Upper lobe of left lung (tissue), 4 donors: Measurements from ENCODE around the gene NEURL3.

Experiments used
- EP300 ChIP-seq, 4 donors: sonication (generic); formaldehyde crosslinking; IDR thresholded peaks; one replicate each; pipeline ENCODE4 v1.5.1; 2017; ENCODE audit warnings: antibody characterized with exemption in 4 of 4, control low read depth in 2 of 4
- POLR2A ChIP-seq, 4 donors: fragments of 450-650 bp; IDR thresholded peaks; one replicate each; pipeline ENCODE4 v1.5.1; 2016 to 2017; ENCODE audit warnings: antibody characterized with exemption in 4 of 4, mild to moderate bottlenecking in 2 of 4
- POLR2AphosphoS5 ChIP-seq, 2 donors: sonication (generic); formaldehyde crosslinking; IDR thresholded peaks; one replicate each; pipeline ENCODE4 v1.5.1; 2017; ENCODE audit warnings: antibody characterized with exemption in 2 of 2
- TF ChIP-seq, protein P1 (sequence below), 6 experiments: fragments of 450-650 bp in 4 of 6; fragments of 200-600 bp in 2 of 6; sonication (generic) in 2 of 6; IDR thresholded peaks; one replicate each; pipeline ENCODE4 v1.5.1; 2016 to 2019; ENCODE audit warnings: antibody characterized with exemption in 6 of 6

DNA sequence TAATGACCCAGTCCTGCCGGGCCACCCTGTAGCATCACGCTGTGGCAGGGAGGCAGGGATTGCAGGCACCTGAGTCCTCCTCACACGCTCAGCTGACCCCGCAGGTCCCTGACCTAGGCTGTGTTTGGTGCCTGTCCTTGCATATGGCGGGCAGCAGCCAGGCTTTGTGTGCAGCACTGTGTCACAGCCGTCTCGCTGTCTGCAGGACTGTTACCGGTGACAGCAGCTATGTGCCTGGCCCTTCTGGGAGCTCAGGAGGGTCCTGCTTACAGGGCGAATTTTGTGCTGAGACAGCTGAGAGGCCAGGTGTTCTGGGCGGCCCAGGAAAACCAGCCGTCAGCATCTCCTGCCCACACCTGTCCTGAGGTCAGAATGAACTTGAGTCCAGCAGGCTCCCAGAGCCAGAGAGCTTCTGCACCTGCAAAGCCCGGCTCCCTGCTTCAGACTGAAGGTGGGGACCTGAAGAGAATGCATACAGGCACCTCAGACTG is 21.0 kb upstream of the NEURL3 start:
- TF ChIP-seq, protein P1, sequence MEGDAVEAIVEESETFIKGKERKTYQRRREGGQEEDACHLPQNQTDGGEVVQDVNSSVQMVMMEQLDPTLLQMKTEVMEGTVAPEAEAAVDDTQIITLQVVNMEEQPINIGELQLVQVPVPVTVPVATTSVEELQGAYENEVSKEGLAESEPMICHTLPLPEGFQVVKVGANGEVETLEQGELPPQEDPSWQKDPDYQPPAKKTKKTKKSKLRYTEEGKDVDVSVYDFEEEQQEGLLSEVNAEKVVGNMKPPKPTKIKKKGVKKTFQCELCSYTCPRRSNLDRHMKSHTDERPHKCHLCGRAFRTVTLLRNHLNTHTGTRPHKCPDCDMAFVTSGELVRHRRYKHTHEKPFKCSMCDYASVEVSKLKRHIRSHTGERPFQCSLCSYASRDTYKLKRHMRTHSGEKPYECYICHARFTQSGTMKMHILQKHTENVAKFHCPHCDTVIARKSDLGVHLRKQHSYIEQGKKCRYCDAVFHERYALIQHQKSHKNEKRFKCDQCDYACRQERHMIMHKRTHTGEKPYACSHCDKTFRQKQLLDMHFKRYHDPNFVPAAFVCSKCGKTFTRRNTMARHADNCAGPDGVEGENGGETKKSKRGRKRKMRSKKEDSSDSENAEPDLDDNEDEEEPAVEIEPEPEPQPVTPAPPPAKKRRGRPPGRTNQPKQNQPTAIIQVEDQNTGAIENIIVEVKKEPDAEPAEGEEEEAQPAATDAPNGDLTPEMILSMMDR (IDR thresholded peaks at IDR 0.05): no peak
- TF ChIP-seq POLR2AphosphoS5 (IDR thresholded peaks at IDR 0.05) (no peak), EP300 (IDR thresholded peaks at IDR 0.05) (no peak), POLR2A (IDR thresholded peaks at IDR 0.05) (no peak)
